ENCODE data around the gene KCNJ10. TPM values are rescaled to one million over a fixed set of nuclear protein-coding genes. Genes with fewer than 3 reads are reported as not detected.

KCNJ10 gene
- total RNA-seq, 2 donors from 2014 or later: not detected

GRCh38 chr1:159958719-159959380 is 111.1 kb downstream of the KCNJ10 start:
- Mint-ChIP-seq H3K9me3 (no peaks in the 10 kb centered on the region), H3K27me3 (peaks cover 14% of the 10 kb centered on the region), H3K4me1 (peaks cover 5% of the 10 kb centered on the region), H3K4me3 (no peak overlapping the region), H3K36me3 (ENCODE audit: low read depth) (no peaks in the 10 kb centered on the region), H3K27ac (no peak overlapping the region)
- ATAC-seq (replicated peaks): peak; percentile 86

GRCh38 chr1:159957824-159958268 is 112.1 kb downstream of the KCNJ10 start:
- no peak overlapping the region for H3K4me3 Mint-ChIP-seq
- peaks cover 5% of the 10 kb centered on the region for H3K4me1 Mint-ChIP-seq
- H3K27me3 Mint-ChIP-seq: peaks cover 21% of the 10 kb centered on the region
- no peaks in the 10 kb centered on the region for H3K36me3 Mint-ChIP-seq (ENCODE audit: low read depth)
- no peak for ATAC-seq (replicated peaks)
- no peaks in the 10 kb centered on the region for H3K9me3 Mint-ChIP-seq
- H3K27ac Mint-ChIP-seq: no peak overlapping the region

- no peak for ATAC-seq (replicated peaks)
- Mint-ChIP-seq H3K4me1 (peaks cover 5% of the 10 kb centered on the region), H3K36me3 (ENCODE audit: low read depth) (no peaks in the 10 kb centered on the region), H3K9me3 (no peaks in the 10 kb centered on the region), H3K27me3 (peaks cover 36% of the 10 kb centered on the region), H3K4me3 (no peak overlapping the region), H3K27ac (no peak overlapping the region)
Measured at GRCh38 chr1:159955456-159955855, 114.5 kb downstream of the KCNJ10 start.

- no peak for ATAC-seq (replicated peaks)
- Mint-ChIP-seq H3K27me3 (peaks cover 32% of the 10 kb centered on the region), H3K9me3 (no peaks in the 10 kb centered on the region)
Measured at GRCh38 chr1:159953536-159954515, 116.1 kb downstream of the KCNJ10 start, which contains the start of gene SLAMF9. Gene SLAMF9, minus strand, starts transcription at chr1:159954237. Its CDS starts 100 bp downstream, at chr1:159954137.

GRCh38 chr1:159952932-159953331 is 117.0 kb downstream of the KCNJ10 start:
- H3K27me3 Mint-ChIP-seq: peaks cover 32% of the 10 kb centered on the region
- no peaks in the 10 kb centered on the region for H3K4me1 Mint-ChIP-seq
- H3K36me3 Mint-ChIP-seq (ENCODE audit: low read depth): no peaks in the 10 kb centered on the region
- no peak overlapping the region for H3K4me3 Mint-ChIP-seq
- H3K27ac Mint-ChIP-seq: no peak overlapping the region
- no peak for ATAC-seq (replicated peaks)
- no peaks in the 10 kb centered on the region for H3K9me3 Mint-ChIP-seq

More at GRCh38 chr1:159953536-159954515, 116.1 kb downstream of the KCNJ10 start, which contains the start of gene SLAMF9:
- Mint-ChIP-seq H3K36me3 (ENCODE audit: low read depth) (no peaks in the 10 kb centered on the region), H3K27ac (no peak within 1 kb of the TSS), H3K4me3 (no peak within 1 kb of the TSS), H3K4me1 (peaks cover 3% of the 10 kb centered on the region)

- H3K4me1 Mint-ChIP-seq: no peaks in the 10 kb centered on the region
- H3K9me3 Mint-ChIP-seq: no peaks in the 10 kb centered on the region
- H3K27ac Mint-ChIP-seq: no peak overlapping the region
- no peak for ATAC-seq (replicated peaks)
- H3K27me3 Mint-ChIP-seq: peaks cover 32% of the 10 kb centered on the region
- H3K36me3 Mint-ChIP-seq (ENCODE audit: low read depth): no peaks in the 10 kb centered on the region
- no peak overlapping the region for H3K4me3 Mint-ChIP-seq
Measured at GRCh38 chr1:159951551-159951950, 118.4 kb downstream of the KCNJ10 start.

GRCh38 chr1:159951016-159951415 is 118.9 kb downstream of the KCNJ10 start:
- no peaks in the 10 kb centered on the region for H3K9me3 Mint-ChIP-seq
- no peaks in the 10 kb centered on the region for H3K4me1 Mint-ChIP-seq
- no peaks in the 10 kb centered on the region for H3K36me3 Mint-ChIP-seq (ENCODE audit: low read depth)
- no peak for ATAC-seq (replicated peaks)
- no peak overlapping the region for H3K4me3 Mint-ChIP-seq
- H3K27ac Mint-ChIP-seq: no peak overlapping the region
- peaks cover 29% of the 10 kb centered on the region for H3K27me3 Mint-ChIP-seq

- Mint-ChIP-seq H3K4me1 (peaks cover 6% of the 10 kb centered on the region), H3K9me3 (no peaks in the 10 kb centered on the region), H3K27ac (no peak overlapping the region), H3K4me3 (no peak overlapping the region), H3K36me3 (ENCODE audit: low read depth) (no peaks in the 10 kb centered on the region), H3K27me3 (peaks cover 34% of the 10 kb centered on the region)
- no peak for ATAC-seq (replicated peaks)
Measured at GRCh38 chr1:159949981-159950381, 120.0 kb downstream of the KCNJ10 start.

- peaks cover 37% of the 10 kb centered on the region for H3K27me3 Mint-ChIP-seq
- peaks cover 8% of the 10 kb centered on the region for H3K4me1 Mint-ChIP-seq
- H3K9me3 Mint-ChIP-seq: no peaks in the 10 kb centered on the region
- H3K4me3 Mint-ChIP-seq: no peak overlapping the region
- ATAC-seq (replicated peaks): no peak
- H3K27ac Mint-ChIP-seq: no peak overlapping the region
- no peaks in the 10 kb centered on the region for H3K36me3 Mint-ChIP-seq (ENCODE audit: low read depth)
Measured at GRCh38 chr1:159949123-159949522, 120.8 kb downstream of the KCNJ10 start.

Other genes starting within 250 kb of the KCNJ10 start
- 1 to 10 TPM in 1 of 2 donors, under 1 TPM in 1; 0.30 to 1.2 TPM for gene SLAMF8, start 243.3 kb downstream of the KCNJ10 start, total RNA-seq
- under 1 TPM in 1 of 2 donors, not detected in 1; 0.26 TPM for gene VSIG8, start 207.5 kb downstream of the KCNJ10 start, total RNA-seq
- gene CFAP45, start 170.0 kb downstream of the KCNJ10 start, total RNA-seq: 1 to 10 TPM in 1 of 2 donors, under 1 TPM in 1; 0.78 to 3.6 TPM
- gene TAGLN2, start 144.7 kb downstream of the KCNJ10 start, total RNA-seq: 100 to 1,000 TPM; 457 to 593 TPM
- gene IGSF9, start 124.5 kb downstream of the KCNJ10 start, total RNA-seq: not detected
- gene SLAMF9, start 115.9 kb downstream of the KCNJ10 start, total RNA-seq: not detected
- 1 to 10 TPM; 3.5 to 4.2 TPM for gene PIGM, start 38.2 kb downstream of the KCNJ10 start, total RNA-seq
- under 1 TPM in 1 of 2 donors, not detected in 1; 0.13 TPM for gene KCNJ9, start 11.4 kb upstream of the KCNJ10 start, total RNA-seq
- 10 to 100 TPM; 23.8 to 30.8 TPM for gene IGSF8, start 28.5 kb upstream of the KCNJ10 start, total RNA-seq
- gene ATP1A2, start 45.6 kb upstream of the KCNJ10 start, total RNA-seq: not detected
- gene ATP1A4, start 81.4 kb upstream of the KCNJ10 start, total RNA-seq: under 1 TPM in 1 of 2 donors, not detected in 1; 0.48 TPM
- not detected for gene CASQ1, start 120.4 kb upstream of the KCNJ10 start, total RNA-seq
- gene PEA15, start 135.2 kb upstream of the KCNJ10 start, total RNA-seq: 10 to 100 TPM; 48.7 to 49.4 TPM
- 100 to 1,000 TPM; 126 to 175 TPM for gene DCAF8, start 192.4 kb upstream of the KCNJ10 start, total RNA-seq
- 10 to 100 TPM; 48.3 to 61.4 TPM for gene PEX19, start 215.0 kb upstream of the KCNJ10 start, total RNA-seq